Effector memory CD8-positive, alpha-beta T cell (primary cell): ENCODE data around the gene ENPP1.

Experiments used
- ATAC-seq: fragments of 150-1000 bp; cut with Tn5 transposase; replicated peaks from 2 replicates; pipeline ENCODE4 v1.10.0; 2021; ENCODE audit warnings: mild to moderate bottlenecking, moderate library complexity
- DNase-seq, 3 experiments: peaks; one replicate each; pipeline ENCODE4 v3.0.0; 2021
- H3K27ac Mint-ChIP-seq, 2 donors: one replicate each; pipeline ENCODE4 v1.8.0; 2022; ENCODE audit warnings: mild to moderate bottlenecking in 2 of 2, mixed read lengths in 2 of 2, moderate library complexity in 2 of 2
- H3K27me3 Mint-ChIP-seq, 2 donors: one replicate each; pipeline ENCODE4 v1.8.0; 2022; ENCODE audit warnings: mixed read lengths in 2 of 2
- H3K36me3 Mint-ChIP-seq: one replicate; pipeline ENCODE4 v1.8.0; 2022; ENCODE audit warnings: mild to moderate bottlenecking, moderate library complexity, mixed read lengths; ENCODE audit not compliant: insufficient read depth
- H3K4me1 Mint-ChIP-seq, 2 donors: one replicate each; pipeline ENCODE4 v1.8.0; 2022; ENCODE audit warnings: low read depth in 2 of 2, mixed read lengths in 2 of 2
- H3K4me3 Mint-ChIP-seq, 2 donors: one replicate each; pipeline ENCODE4 v1.8.0; 2022; ENCODE audit warnings: mild to moderate bottlenecking in 2 of 2, mixed read lengths in 2 of 2, moderate library complexity in 2 of 2
- H3K9me3 Mint-ChIP-seq, 2 donors: one replicate each; pipeline ENCODE4 v1.8.0; 2022; ENCODE audit warnings: mixed read lengths in 2 of 2

The ENPP1 gene

DNA sequence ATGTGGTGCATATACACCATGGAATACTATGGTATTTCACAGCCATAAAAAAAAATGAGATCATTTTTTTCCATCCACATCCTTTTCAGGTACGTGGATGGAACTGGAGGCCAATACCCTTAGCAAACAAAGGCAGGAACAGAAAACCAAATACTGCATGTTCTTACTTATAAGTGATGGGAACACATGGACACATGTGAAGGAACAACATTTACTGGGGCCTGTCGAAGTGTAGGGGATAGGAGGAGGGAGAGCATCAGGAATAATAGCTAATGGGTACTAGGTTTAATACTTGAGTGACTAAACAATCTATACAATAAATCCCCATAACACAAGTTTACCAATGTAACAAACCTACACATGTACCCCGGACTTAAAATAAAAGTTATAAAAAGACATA lies 112.8 kb downstream of the ENPP1 start:
- H3K4me1 Mint-ChIP-seq = peaks cover 0 to 3% of the 10 kb centered on the region in 2 donors
- no peak overlapping the region for H3K4me3 Mint-ChIP-seq
- peaks cover 4% of the 10 kb centered on the region for H3K36me3 Mint-ChIP-seq
- ATAC-seq = no peak
- peaks cover 41 to 52% of the 10 kb centered on the region in 2 donors for H3K27me3 Mint-ChIP-seq
- H3K9me3 Mint-ChIP-seq = peaks cover 0 to 2% of the 10 kb centered on the region in 2 donors
- no peak for DNase-seq
- H3K27ac Mint-ChIP-seq = no peak overlapping the region

DNA sequence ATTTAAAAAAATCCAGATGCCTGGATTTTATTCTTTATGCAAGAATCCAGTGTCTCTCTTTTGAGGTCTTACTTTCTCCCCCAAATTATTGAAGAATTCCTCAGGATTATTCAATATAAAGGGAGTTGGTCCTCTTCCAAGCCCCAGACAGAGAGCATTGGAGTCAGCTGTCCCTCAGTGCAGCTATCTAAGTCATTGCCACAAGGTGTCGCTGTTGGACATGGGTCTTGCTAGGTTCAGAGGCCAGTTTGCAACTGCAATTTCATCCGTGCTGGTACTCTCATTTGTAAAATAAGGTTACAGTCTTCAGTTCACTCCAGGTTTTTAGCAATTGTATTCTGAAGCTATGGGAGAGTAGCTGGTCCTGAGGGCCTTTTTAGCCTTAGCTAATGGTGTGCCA lies 115.5 kb downstream of the ENPP1 start:
- no peak overlapping the region for H3K27ac Mint-ChIP-seq
- H3K9me3 Mint-ChIP-seq = peaks cover 0 to 2% of the 10 kb centered on the region in 2 donors
- ATAC-seq = no peak

DNA sequence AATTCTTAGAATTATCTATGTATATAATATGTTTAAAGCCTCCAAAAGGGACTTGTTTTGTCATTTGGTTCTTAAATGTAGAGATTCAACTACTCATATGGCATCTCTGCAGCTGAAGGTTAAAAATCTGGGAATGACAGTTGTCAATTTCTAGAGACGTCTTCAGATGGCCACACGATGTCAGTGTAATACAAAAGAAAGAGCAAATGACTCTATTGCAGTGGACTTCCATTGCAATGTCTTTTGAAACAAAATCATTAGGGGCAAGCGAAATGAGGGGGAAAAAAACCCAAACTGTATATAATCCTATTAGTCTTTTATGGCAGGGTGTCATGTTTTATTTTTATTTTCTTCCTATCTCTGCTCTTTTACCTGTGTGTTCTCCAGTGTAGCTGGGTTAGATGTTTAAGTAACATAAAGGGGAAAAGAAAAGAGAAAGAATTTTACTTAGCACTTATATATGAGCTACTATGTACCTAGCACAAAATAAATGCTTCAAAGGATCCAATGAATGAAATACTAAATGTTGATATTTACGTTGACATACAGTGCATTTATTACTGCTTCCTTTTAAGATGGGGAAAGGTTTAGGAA lies 117.2 kb downstream of the ENPP1 start:
- peaks cover 0 to 2% of the 10 kb centered on the region in 2 donors for H3K9me3 Mint-ChIP-seq
- no peaks in the 10 kb centered on the region for H3K4me1 Mint-ChIP-seq
- DNase-seq (no peak), ATAC-seq (no peak)
- H3K27me3 Mint-ChIP-seq = peaks cover 2 to 16% of the 10 kb centered on the region in 2 donors
- peaks cover 6% of the 10 kb centered on the region for H3K36me3 Mint-ChIP-seq
- no peak overlapping the region for H3K4me3 Mint-ChIP-seq
- H3K27ac Mint-ChIP-seq = no peak overlapping the region

More for the DNA sequence above, 115.5 kb downstream of the ENPP1 start:
- peak; percentile 3 to 9 (median 5) for DNase-seq
- Mint-ChIP-seq H3K36me3 (peaks cover 4% of the 10 kb centered on the region), H3K27me3 (peaks cover 14 to 25% of the 10 kb centered on the region in 2 donors), H3K4me3 (no peak overlapping the region), H3K4me1 (no peaks in the 10 kb centered on the region)

DNA sequence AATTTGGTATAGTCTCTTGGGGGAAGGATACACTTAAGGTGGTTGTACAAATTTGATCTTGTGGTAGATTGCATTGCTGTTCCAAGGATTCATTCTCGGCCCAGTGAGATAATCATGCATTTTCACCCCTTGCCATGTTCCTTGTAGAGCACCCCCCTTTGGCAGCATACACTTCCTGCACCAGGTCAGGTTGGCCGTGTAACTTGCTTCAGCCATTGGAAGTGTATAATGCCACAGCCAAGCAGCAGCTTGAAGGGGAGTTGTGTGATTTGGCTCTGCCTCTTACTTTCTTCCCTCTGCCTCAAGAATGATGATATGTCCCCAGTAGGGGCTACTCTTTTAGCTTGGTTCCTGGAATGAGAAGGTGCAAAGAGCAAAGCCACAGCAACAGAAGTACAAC lies 121.4 kb downstream of the ENPP1 start:
- H3K36me3 Mint-ChIP-seq = peaks cover 6% of the 10 kb centered on the region

DNA sequence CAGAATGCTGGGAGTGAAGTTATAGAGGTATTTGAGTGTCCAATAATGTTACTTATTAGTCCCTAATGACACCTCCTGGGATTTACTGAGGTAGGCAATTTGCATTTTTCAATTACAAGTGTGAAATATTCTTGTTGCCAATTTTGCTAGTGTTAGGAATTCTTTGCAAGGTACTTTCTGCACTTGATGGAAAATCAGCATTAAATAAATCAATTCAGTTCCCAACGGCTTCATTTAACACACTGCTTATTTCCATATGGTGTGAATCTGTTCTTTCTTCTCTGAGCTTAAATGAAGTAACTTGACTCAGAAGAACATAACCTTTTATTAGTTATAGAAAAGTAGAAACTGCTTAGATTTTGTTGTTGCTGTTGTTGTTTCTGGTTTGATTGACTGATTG lies 122.2 kb downstream of the ENPP1 start:
- Mint-ChIP-seq H3K4me1 (no peaks in the 10 kb centered on the region), H3K27me3 (peaks cover 32 to 55% of the 10 kb centered on the region in 2 donors), H3K9me3 (no peaks in the 10 kb centered on the region), H3K36me3 (peaks cover 4% of the 10 kb centered on the region), H3K27ac (no peak overlapping the region), H3K4me3 (no peak overlapping the region)
- no peak for DNase-seq
- ATAC-seq = no peak

More for the DNA sequence above, 121.4 kb downstream of the ENPP1 start:
- Mint-ChIP-seq H3K4me3 (no peak overlapping the region), H3K27ac (no peak overlapping the region), H3K4me1 (no peaks in the 10 kb centered on the region), H3K9me3 (peaks cover 0 to 2% of the 10 kb centered on the region in 2 donors), H3K27me3 (peaks cover 32 to 51% of the 10 kb centered on the region in 2 donors)
- DNase-seq (no peak), ATAC-seq (no peak)

DNA sequence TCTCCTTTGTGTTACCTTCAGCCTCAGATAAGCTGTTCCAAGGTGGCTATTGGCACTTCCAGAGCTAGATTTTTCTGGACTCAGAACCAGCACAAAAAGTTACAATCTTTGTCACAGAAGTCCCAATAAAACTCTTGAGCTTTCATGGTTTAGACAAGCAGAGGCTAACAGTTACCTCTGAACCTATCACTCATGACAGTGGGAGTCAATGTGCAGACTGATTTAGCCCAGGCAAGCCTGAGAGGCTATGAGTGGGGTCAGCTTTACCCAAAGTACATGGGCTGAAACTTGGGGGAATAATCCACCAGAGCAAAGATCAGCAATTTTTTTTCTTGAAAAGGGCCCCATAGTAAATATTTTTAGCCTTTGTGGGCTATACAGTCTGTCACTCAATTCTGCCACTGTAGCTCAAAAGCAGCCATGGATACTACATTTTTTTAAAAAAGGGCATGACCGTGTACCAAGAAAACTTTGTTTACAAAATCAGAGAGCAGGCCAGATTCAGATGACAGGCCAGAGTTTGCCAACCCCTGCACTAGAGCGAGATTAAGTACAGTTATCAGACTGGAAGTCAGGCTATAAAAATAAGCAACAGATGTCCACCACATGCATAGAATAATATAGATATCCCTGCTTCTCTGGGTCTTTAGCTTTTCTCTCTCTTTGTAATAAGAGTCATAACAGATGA lies 123.4 kb downstream of the ENPP1 start:
- Mint-ChIP-seq H3K27me3 (peaks cover 39 to 58% of the 10 kb centered on the region in 2 donors), H3K4me3 (no peak overlapping the region), H3K27ac (no peak overlapping the region), H3K9me3 (no peaks in the 10 kb centered on the region), H3K4me1 (no peaks in the 10 kb centered on the region), H3K36me3 (peaks cover 3% of the 10 kb centered on the region)
- ATAC-seq (no peak), DNase-seq (no peak)

DNA sequence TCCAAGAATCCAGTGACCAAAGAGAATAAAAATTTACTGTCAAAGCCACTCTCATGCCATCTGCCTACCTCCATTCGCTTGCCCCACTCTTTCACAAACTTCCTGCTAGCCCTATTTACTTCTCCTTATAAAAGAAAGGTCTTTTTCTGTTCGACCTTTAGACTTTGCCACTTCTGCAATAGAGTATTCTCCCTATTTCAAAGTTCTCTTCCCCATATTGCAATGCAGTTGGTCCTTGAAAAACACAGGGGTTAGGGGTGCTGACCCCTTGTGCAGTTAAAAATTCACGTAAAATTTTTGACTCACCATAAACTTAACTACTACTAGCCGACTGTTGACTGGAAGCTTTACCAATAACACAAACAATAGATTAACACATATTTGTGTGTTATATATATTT lies 128.3 kb downstream of the ENPP1 start:
- no peak overlapping the region for H3K4me3 Mint-ChIP-seq
- no peaks in the 10 kb centered on the region for H3K4me1 Mint-ChIP-seq
- no peak for DNase-seq
- no peaks in the 10 kb centered on the region for H3K36me3 Mint-ChIP-seq
- no peak for ATAC-seq
- no peaks in the 10 kb centered on the region for H3K9me3 Mint-ChIP-seq
- peaks cover 34 to 63% of the 10 kb centered on the region in 2 donors for H3K27me3 Mint-ChIP-seq
- H3K27ac Mint-ChIP-seq = no peak overlapping the region

DNA sequence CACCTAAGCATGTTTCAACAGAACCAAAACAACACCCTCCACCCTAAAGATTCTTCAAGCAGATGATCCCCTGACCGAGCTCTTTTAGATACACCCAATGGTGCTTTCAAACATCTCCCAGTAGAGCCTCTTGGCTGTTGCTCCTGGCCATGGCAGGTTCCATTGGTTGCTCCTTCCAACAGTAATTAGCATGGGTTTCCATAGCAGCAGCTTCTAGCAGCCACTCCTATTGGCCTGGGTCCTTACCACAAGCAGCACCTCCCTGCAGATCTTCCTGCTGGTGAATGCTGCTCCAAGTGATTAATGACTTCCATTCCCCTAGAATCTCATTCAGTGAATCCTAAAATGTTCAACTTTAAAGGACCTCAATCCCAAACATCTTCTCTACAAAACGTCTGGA lies 129.4 kb downstream of the ENPP1 start:
- peaks cover 26 to 53% of the 10 kb centered on the region in 2 donors for H3K27me3 Mint-ChIP-seq
- no peak overlapping the region for H3K27ac Mint-ChIP-seq
- no peaks in the 10 kb centered on the region for H3K4me1 Mint-ChIP-seq
- DNase-seq (no peak), ATAC-seq (no peak)
- no peaks in the 10 kb centered on the region for H3K36me3 Mint-ChIP-seq
- H3K4me3 Mint-ChIP-seq = no peak overlapping the region
- H3K9me3 Mint-ChIP-seq = no peaks in the 10 kb centered on the region

DNA sequence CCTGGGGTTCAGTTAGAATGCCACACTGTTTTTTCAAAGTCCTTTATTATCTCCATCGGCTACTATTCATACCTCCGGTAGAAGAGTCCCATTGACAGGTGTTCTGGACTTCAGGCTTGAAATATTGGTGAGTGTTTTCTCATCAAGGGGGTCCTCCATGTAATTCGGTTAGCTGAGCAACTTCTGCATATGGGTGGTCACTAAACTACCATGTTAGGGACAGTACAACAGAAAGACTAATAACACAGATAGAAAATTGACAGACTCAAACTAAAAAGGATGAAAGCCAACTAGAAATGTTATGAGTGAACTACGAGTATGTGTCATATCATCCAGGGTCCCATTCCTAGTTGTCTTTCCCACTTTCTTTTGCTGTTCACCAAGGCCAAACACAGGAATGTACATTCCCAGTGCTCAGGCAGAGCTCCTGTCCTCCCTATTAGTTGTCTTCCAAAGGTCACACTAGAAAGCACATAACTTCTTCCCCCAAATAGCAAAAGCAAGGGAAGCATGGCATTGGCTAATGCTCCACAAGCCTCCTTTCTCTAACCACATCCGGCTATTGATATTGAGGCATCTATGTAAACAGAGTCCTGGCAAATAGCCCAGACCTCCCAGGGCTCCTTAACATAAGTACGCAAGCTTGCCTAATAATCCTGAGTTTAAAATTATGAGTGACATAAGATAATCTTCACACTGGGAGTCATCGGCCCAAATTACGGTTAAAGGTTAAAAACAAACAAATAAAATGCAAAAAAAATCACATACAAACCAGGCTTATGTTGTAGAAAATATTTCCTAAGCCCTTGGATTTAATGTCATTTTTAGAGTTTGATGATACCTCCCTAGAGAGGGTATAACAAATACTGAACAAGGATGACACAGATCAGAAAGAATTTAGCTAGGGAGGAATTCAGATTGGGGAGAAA lies 130.1 kb downstream of the ENPP1 start:
- no peaks in the 10 kb centered on the region for H3K36me3 Mint-ChIP-seq
- H3K4me1 Mint-ChIP-seq = no peaks in the 10 kb centered on the region
- DNase-seq (no peak), ATAC-seq (no peak)
- no peak overlapping the region for H3K4me3 Mint-ChIP-seq
- no peaks in the 10 kb centered on the region for H3K9me3 Mint-ChIP-seq
- H3K27me3 Mint-ChIP-seq = peaks cover 21 to 48% of the 10 kb centered on the region in 2 donors
- no peak overlapping the region for H3K27ac Mint-ChIP-seq
